HG02571 (cell line): Measurements from ENCODE around the gene GSTO1.

Experiments used
- ATAC-seq: cut with Tn5 transposase; IDR thresholded peaks from one replicate; pipeline ENCODE4 v1.9.1; 2021; ENCODE audit warnings: mild to moderate bottlenecking, moderate library complexity; ENCODE audit not compliant: unreplicated experiment

The GSTO1 gene

GRCh38 chr10:104301907-104302690, 47.4 kb downstream of the GSTO1 start:
- no peak for ATAC-seq

- ATAC-seq: no peak
These were observed 49.1 kb downstream of the GSTO1 start for GRCh38 chr10:104303594-104304355.

GRCh38 chr10:104304356-104304745, 49.7 kb downstream of the GSTO1 start:
- ATAC-seq: no peak

- no peak for ATAC-seq
These were observed 50.2 kb downstream of the GSTO1 start for GRCh38 chr10:104304927-104305326.

- no peak for ATAC-seq
These were observed 52.2 kb downstream of the GSTO1 start for GRCh38 chr10:104306897-104307296.

GRCh38 chr10:104307576-104308438, 53.1 kb downstream of the GSTO1 start:
- ATAC-seq: no peak

GRCh38 chr10:104308439-104308903, 53.8 kb downstream of the GSTO1 start:
- peak; percentile 74 for ATAC-seq

GRCh38 chr10:104309980-104310978, 55.6 kb downstream of the GSTO1 start:
- ATAC-seq: no peak

GRCh38 chr10:104311184-104311720, 56.6 kb downstream of the GSTO1 start:
- ATAC-seq: no peak

GRCh38 chr10:104314591-104315485, 60.1 kb downstream of the GSTO1 start:
- no peak for ATAC-seq

- no peak for ATAC-seq
These were observed 60.8 kb downstream of the GSTO1 start for GRCh38 chr10:104315486-104315921.

GRCh38 chr10:104316321-104317099, 61.8 kb downstream of the GSTO1 start:
- no peak for ATAC-seq
